ENCODE measurements around the gene MYBPH. TPM values are rescaled to one million over a fixed set of nuclear protein-coding genes. Genes with fewer than 3 reads are reported as not detected.

MYBPH gene
- total RNA-seq, 1 donor from 2014 or later: not detected

GRCh38 chr1:203152158-203153034 lies 23.2 kb downstream of the MYBPH start:
- no peaks in the 10 kb centered on the region for H3K27me3 Mint-ChIP-seq (ENCODE audit: low read depth)
- H3K27ac Mint-ChIP-seq: no peak overlapping the region
- DNase-seq (ENCODE audit: low spot score in 2 of 2, unreplicated experiment in 2 of 2): no peak
- peaks cover 67% of the 10 kb centered on the region for H3K4me1 Mint-ChIP-seq
- no peaks in the 10 kb centered on the region for H3K36me3 Mint-ChIP-seq
- no peaks in the 10 kb centered on the region for H3K9me3 Mint-ChIP-seq
- no peak overlapping the region for H3K4me3 Mint-ChIP-seq
- no peak for TF ChIP-seq CTCF (IDR thresholded peaks at IDR 0.05; ENCODE audit: unreplicated experiment)

DNA sequence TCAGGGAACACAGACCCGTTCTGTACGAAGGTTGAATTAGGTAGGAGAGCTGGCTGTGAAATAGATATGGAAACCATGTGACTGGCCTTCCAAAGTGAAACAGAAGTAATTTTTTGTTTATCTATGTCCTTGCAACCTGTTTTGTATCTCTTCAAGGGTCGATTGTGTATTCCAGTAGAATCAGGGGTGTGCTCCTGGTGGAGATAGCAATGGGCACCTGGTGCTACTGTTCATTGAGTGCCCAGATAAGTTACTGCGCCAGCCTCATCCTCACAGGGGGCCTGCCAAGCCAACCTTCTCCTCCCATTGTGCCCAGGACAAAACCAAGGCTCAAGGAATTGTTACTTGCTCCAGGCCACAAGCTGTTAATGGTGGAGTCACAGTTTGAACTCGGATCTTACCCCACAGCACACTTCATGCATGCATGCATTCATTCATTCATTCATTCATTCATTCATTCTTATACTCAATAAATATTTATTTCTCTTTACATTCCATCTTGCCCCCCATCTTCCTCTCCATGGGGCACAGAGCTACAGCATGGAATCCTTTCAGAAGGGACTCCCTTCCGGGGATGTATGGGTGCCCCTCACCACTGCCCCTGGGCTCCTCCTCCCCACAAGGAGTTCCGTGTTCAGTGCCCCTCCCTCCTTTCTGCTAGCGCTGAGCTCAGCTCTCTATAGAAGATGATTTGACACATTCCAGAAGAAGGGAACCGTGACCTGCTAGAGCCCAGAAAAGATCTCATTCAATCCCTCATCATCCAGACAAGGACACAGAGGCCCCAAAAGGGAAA lies 24.1 kb downstream of the MYBPH start:
- Mint-ChIP-seq H3K9me3 (no peaks in the 10 kb centered on the region), H3K27ac (peak overlapping the region; percentile 87), H3K36me3 (no peaks in the 10 kb centered on the region), H3K27me3 (ENCODE audit: low read depth) (no peaks in the 10 kb centered on the region), H3K4me3 (no peak overlapping the region), H3K4me1 (peaks cover 67% of the 10 kb centered on the region)
- no peak for TF ChIP-seq CTCF (IDR thresholded peaks at IDR 0.05; ENCODE audit: unreplicated experiment)
- no peak for DNase-seq (ENCODE audit: low spot score in 2 of 2, unreplicated experiment in 2 of 2)

GRCh38 chr1:203150511-203151297 lies 24.9 kb downstream of the MYBPH start:
- Mint-ChIP-seq H3K4me1 (peaks cover 61% of the 10 kb centered on the region), H3K27me3 (ENCODE audit: low read depth) (no peaks in the 10 kb centered on the region), H3K27ac (peak overlapping the region; percentile 69), H3K4me3 (no peak overlapping the region), H3K36me3 (no peaks in the 10 kb centered on the region), H3K9me3 (no peaks in the 10 kb centered on the region)
- no peak for TF ChIP-seq CTCF (IDR thresholded peaks at IDR 0.05; ENCODE audit: unreplicated experiment)
- DNase-seq (ENCODE audit: low spot score in 2 of 2, unreplicated experiment in 2 of 2): no peak

GRCh38 chr1:203149188-203149840 lies 26.3 kb downstream of the MYBPH start:
- Mint-ChIP-seq H3K27me3 (ENCODE audit: low read depth) (no peaks in the 10 kb centered on the region), H3K4me1 (peaks cover 65% of the 10 kb centered on the region), H3K4me3 (no peak overlapping the region), H3K36me3 (no peaks in the 10 kb centered on the region), H3K9me3 (no peaks in the 10 kb centered on the region), H3K27ac (peak overlapping the region; percentile 49)
- no peak for TF ChIP-seq CTCF (IDR thresholded peaks at IDR 0.05; ENCODE audit: unreplicated experiment)
- no peak for DNase-seq (ENCODE audit: low spot score in 2 of 2, unreplicated experiment in 2 of 2)

DNA sequence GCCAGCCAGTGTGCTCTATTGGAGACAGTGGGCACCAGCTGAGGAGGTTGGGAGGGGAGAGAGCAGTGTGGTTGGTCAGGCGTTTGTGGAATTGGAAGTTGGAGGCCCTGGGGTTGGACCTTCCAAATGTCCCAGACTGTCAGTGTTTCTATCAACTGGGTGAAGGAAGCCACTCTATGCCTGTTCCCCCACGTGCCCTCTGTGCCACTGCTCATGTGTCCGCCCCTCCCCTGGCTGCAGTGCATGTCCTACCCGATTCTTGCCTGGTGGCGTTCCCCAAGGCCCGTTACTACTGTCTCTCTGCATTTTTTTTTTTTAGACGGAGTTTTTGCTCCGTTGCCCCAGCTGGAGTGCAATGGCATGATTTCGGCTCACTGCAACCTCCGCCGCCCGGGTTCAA lies 27.0 kb downstream of the MYBPH start:
- no peak for DNase-seq (ENCODE audit: low spot score in 2 of 2, unreplicated experiment in 2 of 2)
- no peak for TF ChIP-seq CTCF (IDR thresholded peaks at IDR 0.05; ENCODE audit: unreplicated experiment)
- Mint-ChIP-seq H3K27ac (peak overlapping the region; percentile 19), H3K4me1 (peaks cover 60% of the 10 kb centered on the region), H3K36me3 (no peaks in the 10 kb centered on the region), H3K9me3 (no peaks in the 10 kb centered on the region), H3K4me3 (no peak overlapping the region), H3K27me3 (ENCODE audit: low read depth) (no peaks in the 10 kb centered on the region)

Measured in mesothelial cell of epicardium (in vitro differentiated cells).